Fibroblast of villous mesenchyme (primary cell): ENCODE measurements around the gene PSENEN. TPM values are rescaled to one million over a fixed set of nuclear protein-coding genes. Genes with fewer than 3 reads are reported as not detected.
A peak's percentile ranks its signal among the peaks of the same experiment; 100 is the strongest.

Experiments
- DNase-seq: peaks from one replicate; pipeline ENCODE4 v3.0.0-alpha.2; 2010; ENCODE audit warnings: low read depth
- H3K4me3 ChIP-seq: 2 replicates; pipeline ENCODE4 v1.5.1; 2011; ENCODE audit warnings: low read depth, mild to moderate bottlenecking, low read length
- total RNA-seq: library from RNA; depleted of rRNA; stranded (reverse); fragments of >200 nt; gene quantifications from 2 replicates; pipeline ENCODE4 v1.2.3, GENCODE V29; 2012
- TF ChIP-seq, protein P1 (sequence below): IDR thresholded peaks from 2 replicates; pipeline ENCODE4 v1.5.1; 2012; ENCODE audit warnings: low read depth, mild to moderate bottlenecking, low read length; ENCODE audit not compliant: insufficient read depth

The PSENEN gene, protein sequence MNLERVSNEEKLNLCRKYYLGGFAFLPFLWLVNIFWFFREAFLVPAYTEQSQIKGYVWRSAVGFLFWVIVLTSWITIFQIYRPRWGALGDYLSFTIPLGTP
- 14.7 and 18.7 TPM in 2 replicates for total RNA-seq

DNA sequence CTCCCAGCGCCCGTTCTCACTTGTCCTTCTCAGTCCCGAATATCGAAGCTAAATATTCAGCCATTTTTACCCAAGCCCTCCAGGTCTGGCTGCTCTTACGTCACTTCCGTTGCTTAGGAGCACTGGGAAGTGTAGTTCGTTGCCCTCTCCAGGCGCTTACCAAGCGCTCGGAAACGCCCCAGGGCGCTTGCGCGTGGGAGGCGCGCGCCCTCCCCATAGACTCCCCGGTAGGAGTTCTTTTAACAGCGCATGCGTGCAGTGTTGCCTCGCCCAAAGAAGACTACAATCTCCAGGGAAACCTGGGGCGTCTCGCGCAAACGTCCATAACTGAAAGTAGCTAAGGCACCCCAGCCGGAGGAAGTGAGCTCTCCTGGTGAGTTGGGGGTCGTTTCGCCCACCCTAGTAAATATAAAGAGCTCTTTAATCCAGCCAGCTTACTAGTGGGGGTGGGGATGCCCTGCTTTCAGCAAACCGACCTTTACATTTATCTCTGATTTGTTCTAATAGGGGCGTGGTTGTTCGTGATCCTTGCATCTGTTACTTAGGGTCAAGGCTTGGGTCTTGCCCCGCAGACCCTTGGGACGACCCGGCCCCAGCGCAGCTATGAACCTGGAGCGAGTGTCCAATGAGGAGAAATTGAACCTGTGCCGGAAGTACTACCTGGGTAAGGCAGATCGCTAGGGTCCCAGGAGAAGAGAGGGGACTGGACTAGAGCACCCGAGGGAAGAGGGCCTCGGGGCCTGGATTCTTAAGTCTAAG is at the start of gene PSENEN, which contains the start of gene U2AF1L4:
Gene PSENEN, plus strand, starts transcription at position 324 of the 759 bp plus-strand sequence. Its CDS starts 280 bp downstream, at position 604.
Gene U2AF1L4, minus strand, starts transcription at position 91 of the 759 bp plus-strand sequence. Its CDS starts 27 bp downstream, at position 64.
- TF ChIP-seq, protein P1, sequence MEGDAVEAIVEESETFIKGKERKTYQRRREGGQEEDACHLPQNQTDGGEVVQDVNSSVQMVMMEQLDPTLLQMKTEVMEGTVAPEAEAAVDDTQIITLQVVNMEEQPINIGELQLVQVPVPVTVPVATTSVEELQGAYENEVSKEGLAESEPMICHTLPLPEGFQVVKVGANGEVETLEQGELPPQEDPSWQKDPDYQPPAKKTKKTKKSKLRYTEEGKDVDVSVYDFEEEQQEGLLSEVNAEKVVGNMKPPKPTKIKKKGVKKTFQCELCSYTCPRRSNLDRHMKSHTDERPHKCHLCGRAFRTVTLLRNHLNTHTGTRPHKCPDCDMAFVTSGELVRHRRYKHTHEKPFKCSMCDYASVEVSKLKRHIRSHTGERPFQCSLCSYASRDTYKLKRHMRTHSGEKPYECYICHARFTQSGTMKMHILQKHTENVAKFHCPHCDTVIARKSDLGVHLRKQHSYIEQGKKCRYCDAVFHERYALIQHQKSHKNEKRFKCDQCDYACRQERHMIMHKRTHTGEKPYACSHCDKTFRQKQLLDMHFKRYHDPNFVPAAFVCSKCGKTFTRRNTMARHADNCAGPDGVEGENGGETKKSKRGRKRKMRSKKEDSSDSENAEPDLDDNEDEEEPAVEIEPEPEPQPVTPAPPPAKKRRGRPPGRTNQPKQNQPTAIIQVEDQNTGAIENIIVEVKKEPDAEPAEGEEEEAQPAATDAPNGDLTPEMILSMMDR: no peak
- peak within 1 kb of the TSS; percentile 90 for H3K4me3 ChIP-seq
- DNase-seq: peak; percentile 100

DNA sequence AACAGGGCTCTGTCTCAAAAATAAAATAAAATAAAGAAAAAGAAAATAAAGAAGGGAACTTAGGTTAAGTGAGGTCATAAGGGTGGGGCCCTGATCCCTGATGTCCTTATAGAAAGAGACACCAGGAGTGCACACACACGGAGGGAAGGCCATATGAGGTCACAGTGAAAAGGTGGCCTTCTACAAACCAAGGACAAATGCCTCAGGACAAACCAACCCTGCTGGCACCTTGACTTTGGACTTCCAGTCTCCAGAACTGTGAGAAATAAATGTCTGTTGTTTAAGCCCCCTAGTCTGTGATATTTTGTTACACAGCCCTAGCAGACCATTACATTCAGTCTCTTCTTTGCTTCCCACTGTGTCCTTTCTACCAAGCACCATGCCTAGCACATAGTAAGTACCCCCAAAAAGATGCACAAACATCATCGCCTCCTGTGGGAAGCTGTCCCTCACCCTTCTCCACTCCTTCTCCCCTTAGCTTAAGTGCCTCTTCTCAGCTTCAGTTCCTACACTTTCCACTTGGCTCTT is 49.5 kb upstream of the PSENEN start:
- TF ChIP-seq, protein P1: no peak
- DNase-seq: no peak
- no peak overlapping the region for H3K4me3 ChIP-seq

DNA sequence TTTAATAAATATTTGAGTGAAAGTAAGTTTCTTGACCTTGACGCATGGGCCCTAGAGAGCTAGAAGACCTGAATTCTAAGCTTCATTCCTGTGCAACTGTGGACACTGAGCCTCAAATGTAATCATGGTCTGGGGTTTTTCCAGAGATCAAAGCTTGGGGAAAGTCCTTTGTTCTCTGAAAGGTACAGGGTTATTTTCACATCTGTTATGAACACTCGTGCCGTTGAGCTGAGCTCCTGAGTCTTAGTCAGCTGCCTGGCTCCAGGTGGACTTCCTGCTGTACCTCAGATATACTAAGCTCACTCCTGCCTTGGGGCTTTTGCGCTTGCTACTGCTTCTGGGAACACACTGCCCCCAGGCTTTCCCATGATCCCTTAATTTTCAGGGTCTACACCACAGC is 48.6 kb upstream of the PSENEN start:
- no peak for DNase-seq
- TF ChIP-seq, protein P1: no peak
- H3K4me3 ChIP-seq: no peak overlapping the region

DNA sequence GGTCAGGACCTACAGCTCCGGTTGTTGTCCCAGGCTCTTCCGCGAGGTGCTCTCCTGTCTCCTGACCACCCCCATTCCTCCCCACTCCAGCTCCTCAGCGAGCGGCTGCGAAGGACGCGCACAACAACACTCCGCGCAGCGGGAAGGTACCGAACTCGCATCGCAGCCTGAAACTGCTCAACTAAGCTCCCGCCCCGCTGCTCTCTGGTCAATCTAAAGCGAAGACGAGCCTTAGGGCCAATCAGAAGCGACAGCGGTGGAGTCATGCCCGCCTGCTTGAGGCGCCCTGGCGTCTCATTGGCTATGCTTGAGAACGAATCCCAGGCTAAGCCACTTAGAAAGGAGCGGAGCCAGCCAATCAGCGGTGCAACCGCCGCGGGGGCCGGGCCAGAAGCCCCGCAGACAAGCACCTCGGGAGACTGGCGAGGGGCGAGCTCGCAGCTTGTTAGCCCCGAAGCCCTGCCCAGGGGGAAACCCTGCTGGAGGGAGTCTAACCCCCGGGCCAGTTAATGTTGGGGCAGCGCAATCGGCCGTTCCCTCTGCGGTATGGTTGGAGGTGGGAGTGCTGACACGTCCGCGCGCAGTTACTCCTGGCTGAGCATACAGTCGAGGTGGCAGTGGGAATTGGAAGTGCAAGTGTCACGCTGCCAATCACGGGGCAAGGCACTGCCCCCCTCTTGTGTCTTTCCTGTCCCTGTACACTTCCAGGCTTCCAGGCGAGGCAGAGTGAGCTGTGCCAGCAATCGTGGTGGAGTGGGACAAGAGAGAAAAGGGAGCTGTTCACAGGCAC is 43.0 kb upstream of the PSENEN start:
- peak overlapping the region; percentile 74 for H3K4me3 ChIP-seq
- peak; percentile 98 for DNase-seq
- TF ChIP-seq, protein P1: no peak

DNA sequence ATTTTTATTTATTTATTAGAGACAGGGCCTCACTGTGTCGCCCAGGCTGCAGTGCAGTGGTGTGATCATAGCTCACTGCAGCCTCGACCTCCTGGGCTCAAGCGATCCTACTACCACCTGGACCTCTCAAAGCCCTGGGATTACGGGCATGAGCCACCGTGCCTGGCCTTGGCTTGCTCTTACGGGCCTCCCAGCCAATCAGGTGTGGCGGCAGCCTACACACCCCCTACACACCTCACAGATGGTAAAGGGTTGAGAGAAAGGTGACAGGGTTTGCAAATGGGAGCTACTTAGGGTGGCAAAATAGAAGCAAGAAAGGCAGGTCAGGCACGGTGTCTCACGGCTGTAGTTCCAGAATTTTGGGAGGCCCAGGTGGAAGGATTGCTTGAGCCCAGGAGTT is 42.1 kb upstream of the PSENEN start:
- DNase-seq: no peak
- TF ChIP-seq, protein P1: no peak
- no peak overlapping the region for H3K4me3 ChIP-seq

DNA sequence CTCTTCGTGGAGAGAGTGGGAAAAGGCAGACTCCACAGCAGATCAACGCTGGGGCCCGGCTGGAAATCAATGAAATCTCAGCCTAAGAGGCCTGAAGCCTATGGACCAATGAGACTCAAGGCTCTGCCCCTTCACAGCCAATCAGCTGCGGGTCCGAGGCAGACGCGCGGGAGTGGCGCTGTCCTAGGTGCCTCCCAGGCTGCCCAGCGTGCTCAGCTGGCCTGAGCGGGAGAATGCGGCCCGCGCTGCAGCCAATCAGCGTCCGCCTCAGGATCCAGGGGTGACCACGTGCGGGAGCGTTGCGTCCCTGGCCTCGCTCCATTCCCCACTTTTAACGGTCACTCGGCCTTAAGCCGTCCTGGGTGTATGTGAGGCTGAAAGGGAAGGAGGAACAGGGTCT is 41.2 kb upstream of the PSENEN start, which contains the start of gene ZBTB32:
Gene ZBTB32, plus strand, starts transcription at position 341 of the 400 bp plus-strand sequence. CDS start 10,069 bp downstream, outside the sequence.
- TF ChIP-seq, protein P1: no peak
- DNase-seq: peak; percentile 76
- no peak within 1 kb of the TSS for H3K4me3 ChIP-seq
